Mesenchymal stem cell (in vitro differentiated cells and primary cell): ENCODE results near the gene RFXANK.
"Not testable (repeated sequence)": the region's sequence is repeated elsewhere in the genome, so short reads cannot be mapped to it uniquely, and the experiment has no call there.

Experiments
- DNase-seq: peaks from one replicate; pipeline ENCODE4 v3.0.0-alpha.2; 2013
- H2AFZ ChIP-seq: one replicate; pipeline ENCODE4 v1.6.1; 2013; ENCODE audit warnings: low read depth, mild to moderate bottlenecking, control low read depth, inconsistent platforms, low read length, moderate library complexity
- H2AK5ac ChIP-seq: 2 replicates; pipeline ENCODE4 v1.6.1; 2013; ENCODE audit warnings: low read length, moderate library complexity, mild to moderate bottlenecking, inconsistent platforms; ENCODE audit not compliant: severe bottlenecking
- H2BK120ac ChIP-seq: one replicate; pipeline ENCODE4 v1.6.1; 2013; ENCODE audit warnings: low read depth, mild to moderate bottlenecking, inconsistent platforms, low read length, moderate library complexity
- H2BK12ac ChIP-seq, 2 experiments: one replicate each; pipeline ENCODE4 v1.6.1; 2013; ENCODE audit warnings: inconsistent platforms in 2 of 2, low read length in 2 of 2, mild to moderate bottlenecking in 2 of 2, moderate library complexity in 2 of 2, control low read depth in 1 of 2
- H2BK15ac ChIP-seq: one replicate; pipeline ENCODE4 v1.6.1; 2013; ENCODE audit warnings: mild to moderate bottlenecking, low read depth, inconsistent platforms; ENCODE audit not compliant: poor library complexity, severe bottlenecking
- H2BK5ac ChIP-seq: 2 replicates; pipeline ENCODE4 v1.6.1; 2013; ENCODE audit warnings: low read depth, mild to moderate bottlenecking, low read length, control low read depth, inconsistent platforms; ENCODE audit not compliant: poor library complexity, severe bottlenecking
- H3K14ac ChIP-seq, 2 experiments: one replicate each; pipeline ENCODE4 v1.6.1; 2013; ENCODE audit warnings: inconsistent platforms in 2 of 2, low read length in 2 of 2, control low read depth in 1 of 2, mild to moderate bottlenecking in 1 of 2, moderate library complexity in 1 of 2
- H3K18ac ChIP-seq, 2 experiments: one replicate each; pipeline ENCODE4 v1.6.1; 2013; ENCODE audit warnings: inconsistent platforms in 2 of 2, low read length in 2 of 2, control low read depth in 1 of 2, low read depth in 1 of 2, mild to moderate bottlenecking in 1 of 2
- H3K23ac ChIP-seq, 2 experiments: one replicate each; pipeline ENCODE4 v1.6.1; 2013; ENCODE audit warnings: inconsistent platforms in 2 of 2, low read length in 2 of 2, mild to moderate bottlenecking in 2 of 2, moderate library complexity in 2 of 2, control low read depth in 1 of 2
- H3K27ac ChIP-seq: 2 replicates; pipeline ENCODE4 v1.5.1; 2013; ENCODE audit warnings: mild to moderate bottlenecking, moderate library complexity, low read length, control low read depth, inconsistent platforms; ENCODE audit not compliant: poor library complexity, severe bottlenecking
- H3K27me3 ChIP-seq, 2 experiments: 2 replicates each; pipeline versions ENCODE4 v1.6.1 to v1.7.0; 2013; ENCODE audit warnings: low read length in 2 of 2, mild to moderate bottlenecking in 2 of 2, moderate library complexity in 2 of 2, control low read depth in 1 of 2, inconsistent platforms in 1 of 2; ENCODE audit not compliant: control insufficient read depth in 1 of 2, insufficient read depth in 1 of 2
- H3K36me3 ChIP-seq, 2 experiments: 2 replicates each; pipeline versions ENCODE4 v1.6.1 to v1.7.0; 2013; ENCODE audit warnings: low read length in 2 of 2, control low read depth in 1 of 2, inconsistent platforms in 1 of 2, low read depth in 1 of 2, mild to moderate bottlenecking in 1 of 2; ENCODE audit not compliant: insufficient read depth in 2 of 2, control insufficient read depth in 1 of 2
- H3K4ac ChIP-seq, 2 experiments: one replicate each; pipeline ENCODE4 v1.6.1; 2013; ENCODE audit warnings: inconsistent platforms in 2 of 2, low read length in 2 of 2, mild to moderate bottlenecking in 2 of 2, moderate library complexity in 2 of 2, control low read depth in 1 of 2, low read depth in 1 of 2
- H3K4me1 ChIP-seq: 2 replicates; pipeline ENCODE4 v1.6.1; 2013; ENCODE audit warnings: low read depth, low read length, control low read depth; ENCODE audit not compliant: control insufficient read depth, insufficient read depth
- H3K4me2 ChIP-seq: 2 replicates; pipeline ENCODE4 v1.6.1; 2013; ENCODE audit warnings: low read length, mild to moderate bottlenecking, inconsistent platforms; ENCODE audit not compliant: poor library complexity, severe bottlenecking
- H3K4me3 ChIP-seq, 2 experiments: 2 replicates each; pipeline versions ENCODE4 v1.5.1 to v1.7.0; 2013; ENCODE audit warnings: low read length in 2 of 2, mild to moderate bottlenecking in 2 of 2, control low read depth in 1 of 2, low read depth in 1 of 2; ENCODE audit not compliant: insufficient read depth in 1 of 2
- H3K79me1 ChIP-seq: replicated peaks from 2 replicates; pipeline ENCODE4 v1.6.1; 2013; ENCODE audit warnings: mild to moderate bottlenecking, control low read depth, low read length, inconsistent platforms; ENCODE audit not compliant: poor library complexity, severe bottlenecking
- H3K9ac ChIP-seq: 2 replicates; pipeline ENCODE4 v1.7.0; 2013; ENCODE audit warnings: mild to moderate bottlenecking, low read length, moderate library complexity
- H3K9me3 ChIP-seq: 2 replicates; pipeline ENCODE4 v1.7.0; 2013; ENCODE audit warnings: mild to moderate bottlenecking, low read length; ENCODE audit not compliant: control insufficient read depth
- H4K8ac ChIP-seq: one replicate; pipeline ENCODE4 v1.6.1; 2013; ENCODE audit warnings: inconsistent platforms, mild to moderate bottlenecking, low read length, moderate library complexity
- H4K91ac ChIP-seq: one replicate; pipeline ENCODE4 v1.6.1; 2013; ENCODE audit warnings: mild to moderate bottlenecking, low read length, inconsistent platforms
- WGBS: methylation state at CpG from one replicate; pipeline ENCODE4 v1.1.7; 2013; ENCODE audit warnings: mixed read lengths; 5-methylcytosine and 5-hydroxymethylcytosine counted together

RFXANK gene

GRCh38 chr19:19173243-19173642 is 18.8 kb upstream of the RFXANK start:
- not testable (repeated sequence) for H4K91ac ChIP-seq, DNase-seq, H3K14ac ChIP-seq, H2BK15ac ChIP-seq, H2AK5ac ChIP-seq, H3K79me1 ChIP-seq, H2BK12ac ChIP-seq, H3K4ac ChIP-seq, H3K4me2 ChIP-seq, H2BK120ac ChIP-seq, H3K27ac ChIP-seq, H2AFZ ChIP-seq, H2BK5ac ChIP-seq, H3K9me3 ChIP-seq, H3K4me3 ChIP-seq, H3K18ac ChIP-seq, H4K8ac ChIP-seq, H3K23ac ChIP-seq, H3K9ac ChIP-seq
- WGBS = 91% methylated on average over 4 of the region's 5 CpGs
- Histone ChIP-seq H3K27me3 (peaks cover 11 to 15% of the 10 kb centered on the region in 2 experiments), H3K36me3 (peaks cover 11 to 15% of the 10 kb centered on the region in 2 experiments), H3K4me1 (peaks cover 16% of the 10 kb centered on the region)

GRCh38 chr19:19176950-19177349 is 15.1 kb upstream of the RFXANK start:
- H3K4me3 ChIP-seq = no peak overlapping the region
- no peaks in the 10 kb centered on the region for H3K79me1 ChIP-seq
- H4K91ac ChIP-seq = no peak overlapping the region
- H3K36me3 ChIP-seq = peaks cover 36 to 47% of the 10 kb centered on the region in 2 experiments
- H4K8ac ChIP-seq = no peak overlapping the region
- no peak overlapping the region for H2AFZ ChIP-seq
- H2BK120ac ChIP-seq = no peak overlapping the region
- H2BK15ac ChIP-seq = no peak overlapping the region
- H3K9me3 ChIP-seq = peaks cover 6% of the 10 kb centered on the region
- H3K4me2 ChIP-seq = no peak overlapping the region
- H3K18ac ChIP-seq = no peak overlapping the region
- no peak for DNase-seq
- no peak overlapping the region for H2AK5ac ChIP-seq
- no peak overlapping the region for H2BK12ac ChIP-seq
- H3K27ac ChIP-seq = no peak overlapping the region
- H3K4me1 ChIP-seq = peaks cover 5% of the 10 kb centered on the region
- no peak overlapping the region for H2BK5ac ChIP-seq
- H3K9ac ChIP-seq = no peak overlapping the region
- no peaks in the 10 kb centered on the region for H3K27me3 ChIP-seq
- no peak overlapping the region for H3K14ac ChIP-seq
- no peak overlapping the region for H3K23ac ChIP-seq
- WGBS = 86% methylated on average over 8 of the region's 8 CpGs
- H3K4ac ChIP-seq = no peak overlapping the region

- Histone ChIP-seq H3K23ac (no peak overlapping the region), H3K27ac (no peak overlapping the region), H4K91ac (no peak overlapping the region), H3K4me2 (no peak overlapping the region), H2BK5ac (no peak overlapping the region), H4K8ac (peak overlapping the region; percentile 24), H3K14ac (no peak overlapping the region), H3K79me1 (peaks cover 7% of the 10 kb centered on the region), H3K36me3 (peaks cover 46 to 56% of the 10 kb centered on the region in 2 experiments), H3K4me3 (no peak overlapping the region), H2BK15ac (no peak overlapping the region), H2BK120ac (no peak overlapping the region), H3K27me3 (no peaks in the 10 kb centered on the region), H3K18ac (no peak overlapping the region), H2AK5ac (no peak overlapping the region), H2BK12ac (no peak overlapping the region), H3K9me3 (peaks cover 6% of the 10 kb centered on the region), H3K9ac (no peak overlapping the region), H3K4ac (no peak overlapping the region), H2AFZ (no peak overlapping the region), H3K4me1 (no peaks in the 10 kb centered on the region)
- no peak for DNase-seq
- 93% methylated on average over 17 of the region's 17 CpGs for WGBS
These were observed 12.3 kb upstream of the RFXANK start for GRCh38 chr19:19179548-19180441.

- Histone ChIP-seq H2BK15ac (no peak overlapping the region), H3K4me1 (no peaks in the 10 kb centered on the region), H2BK5ac (no peak overlapping the region), H2AK5ac (no peak overlapping the region), H3K36me3 (peaks cover 60 to 65% of the 10 kb centered on the region in 2 experiments), H3K4ac (no peak overlapping the region), H3K14ac (no peak overlapping the region), H3K9ac (no peak overlapping the region), H3K27me3 (no peaks in the 10 kb centered on the region), H3K18ac (no peak overlapping the region), H3K27ac (no peak overlapping the region), H3K23ac (no peak overlapping the region), H3K79me1 (peaks cover 19% of the 10 kb centered on the region), H3K9me3 (peaks cover 6% of the 10 kb centered on the region), H2BK120ac (no peak overlapping the region), H3K4me3 (no peak overlapping the region), H3K4me2 (no peak overlapping the region), H4K91ac (no peak overlapping the region), H2BK12ac (no peak overlapping the region), H4K8ac (no peak overlapping the region), H2AFZ (no peak overlapping the region)
- DNase-seq = no peak
- 96% methylated on average over 9 of the region's 9 CpGs for WGBS
These were observed 10.5 kb upstream of the RFXANK start for GRCh38 chr19:19181488-19181998.
